Stimulated activated naive CD4-positive, alpha-beta T cell treated with Interleukin-2 at 50 U/mL for 16 hours (primary cell): ENCODE data around the gene ZNF609.

ENCODE experiments used
- DNase-seq: peaks from one replicate; lab custom pipeline; 2025; lab: John Stamatoyannopoulos, UW

Gene ZNF609

GRCh38 chr15:64502151-64502550, 41.8 kb downstream of the ZNF609 start:
- no peak for DNase-seq

- DNase-seq = no peak
Observed at GRCh38 chr15:64502551-64502950, 42.2 kb downstream of the ZNF609 start.

- DNase-seq = no peak
Observed at GRCh38 chr15:64503197-64503596, 42.8 kb downstream of the ZNF609 start.

GRCh38 chr15:64503640-64504039, 43.3 kb downstream of the ZNF609 start:
- DNase-seq = no peak

- DNase-seq = peak; percentile 16
Observed at GRCh38 chr15:64507293-64507802, 47.0 kb downstream of the ZNF609 start.

GRCh38 chr15:64507845-64508244, 47.5 kb downstream of the ZNF609 start:
- no peak for DNase-seq

- no peak for DNase-seq
Observed at GRCh38 chr15:64513823-64514222, 53.4 kb downstream of the ZNF609 start.

GRCh38 chr15:64515196-64515595, 54.8 kb downstream of the ZNF609 start:
- DNase-seq = no peak

- DNase-seq = no peak
Observed at GRCh38 chr15:64515825-64516224, 55.4 kb downstream of the ZNF609 start.

- no peak for DNase-seq
Observed at GRCh38 chr15:64519897-64520296, 59.5 kb downstream of the ZNF609 start.

- DNase-seq = no peak
Observed at GRCh38 chr15:64521201-64521600, 60.8 kb downstream of the ZNF609 start.

GRCh38 chr15:64521726-64522164, 61.4 kb downstream of the ZNF609 start:
- DNase-seq = no peak

- no peak for DNase-seq
Observed at GRCh38 chr15:64522226-64522823, 61.9 kb downstream of the ZNF609 start.

- DNase-seq = no peak
Observed at GRCh38 chr15:64523240-64523639, 62.9 kb downstream of the ZNF609 start.

- no peak for DNase-seq
Observed at GRCh38 chr15:64524778-64525177, 64.4 kb downstream of the ZNF609 start.

GRCh38 chr15:64525828-64526530, 65.6 kb downstream of the ZNF609 start:
- DNase-seq = no peak

- DNase-seq = no peak
Observed at GRCh38 chr15:64527263-64527984, 67.0 kb downstream of the ZNF609 start.

- no peak for DNase-seq
Observed at GRCh38 chr15:64528871-64529270, 68.5 kb downstream of the ZNF609 start.

- no peak for DNase-seq
Observed at GRCh38 chr15:64530472-64530871, 70.1 kb downstream of the ZNF609 start.

- no peak for DNase-seq
Observed at GRCh38 chr15:64530918-64531317, 70.5 kb downstream of the ZNF609 start.

- no peak for DNase-seq
Observed at GRCh38 chr15:64532521-64533315, 72.3 kb downstream of the ZNF609 start.
